Calu3 (cell line): ENCODE measurements around the gene SYMPK. TPM values are rescaled to one million over a fixed set of nuclear protein-coding genes. Genes with fewer than 3 reads are reported as not detected.
A peak's percentile ranks its signal among the peaks of the same experiment; 100 is the strongest.

Experiments
- BruUV-seq: library from RNA; stranded (reverse); fragments of 400-500 nt; replicated peaks from 2 replicates; lab custom pipeline; 2021; lab: Mats Ljungman, UMichigan
- CTCF ChIA-PET: fragments of 300-600 bp; sonication (Branson Sonifier 250); formaldehyde crosslinking; loops from one replicate; lab custom pipeline; 2022; ENCODE audit warnings: antibody characterized with exemption; lab: Charles Lee
- DNase-seq: peaks from one replicate; pipeline ENCODE4 v3.0.0; 2022
- H3K27ac Mint-ChIP-seq: one replicate; pipeline ENCODE4 v1.8.0; 2022; ENCODE audit warnings: mixed read lengths; ENCODE audit not compliant: unreplicated experiment
- H3K27me3 Mint-ChIP-seq: one replicate; pipeline ENCODE4 v1.8.0; 2022; ENCODE audit warnings: mixed read lengths; ENCODE audit not compliant: unreplicated experiment
- H3K36me3 Mint-ChIP-seq: one replicate; pipeline ENCODE4 v1.8.0; 2022; ENCODE audit warnings: mild to moderate bottlenecking, moderate library complexity, mixed read lengths; ENCODE audit not compliant: insufficient read depth, unreplicated experiment
- H3K4me1 Mint-ChIP-seq: one replicate; pipeline ENCODE4 v1.8.0; 2022; ENCODE audit warnings: mild to moderate bottlenecking, low read depth, mixed read lengths; ENCODE audit not compliant: unreplicated experiment
- H3K4me3 Mint-ChIP-seq: one replicate; pipeline ENCODE4 v1.8.0; 2022; ENCODE audit warnings: mild to moderate bottlenecking, low read depth, moderate library complexity, mixed read lengths; ENCODE audit not compliant: unreplicated experiment
- H3K9me3 Mint-ChIP-seq: one replicate; pipeline ENCODE4 v1.8.0; 2022; ENCODE audit warnings: low read depth, mixed read lengths; ENCODE audit not compliant: unreplicated experiment
- CTCF ChIP-seq: fragments of 200-600 bp; IDR thresholded peaks from one replicate; pipeline ENCODE4 v1.8.0; 2022; ENCODE audit warnings: antibody characterized with exemption; ENCODE audit not compliant: unreplicated experiment
- intact Hi-C: fragments of 100-400 bp; cut with micrococcal nuclease; formaldehyde crosslinking; loops from one replicate; pipeline ENCODE4 v1.10.0; 2022; ENCODE audit not compliant: unreplicated experiment
- total RNA-seq: library from RNA; stranded (reverse); gene quantifications from 2 replicates; pipeline ENCODE4 v1.2.3, GENCODE V29; 2022

The SYMPK gene
- total RNA-seq, 1 experiment from 2014 or later: 130 TPM

- TSS peak; percentile 33 for BruUV-seq
- Mint-ChIP-seq H3K4me3 (peak overlapping the region; percentile 98), H3K27ac (peak overlapping the region; percentile 78), H3K27me3 (peaks cover 7% of the 10 kb centered on the region), H3K4me1 (no peaks in the 10 kb centered on the region), H3K9me3 (no peaks in the 10 kb centered on the region), H3K36me3 (peaks cover 36% of the 10 kb centered on the region)
- intact Hi-C loops: no loop called here
- TF ChIP-seq CTCF: no peak
- CTCF ChIA-PET: interaction anchor here (1.5 to 2.2 kb wide), 2 partner anchors 94 to 115 kb away, joined by 6 to 8 read pairs; partner anchors contain the start of gene CCDC61
- DNase-seq: no peak
Measured at GRCh38 chr19:45901432-45901911, 38.5 kb upstream of the SYMPK start.

GRCh38 chr19:45900738-45901431 lies 37.9 kb upstream of the SYMPK start:
- H3K36me3 Mint-ChIP-seq: peaks cover 36% of the 10 kb centered on the region
- no peak overlapping the region for H3K27ac Mint-ChIP-seq
- H3K4me1 Mint-ChIP-seq: no peaks in the 10 kb centered on the region
- no peaks in the 10 kb centered on the region for H3K9me3 Mint-ChIP-seq
- intact Hi-C loops: no loop called here
- peaks cover under 1% of the 10 kb centered on the region for H3K27me3 Mint-ChIP-seq
- CTCF ChIA-PET: interaction anchor here (0.6 kb wide), 1 partner anchor 22 kb away, joined by 11 read pairs; no protein-coding TSS in a partner anchor
- DNase-seq: no peak
- no TSS peak for BruUV-seq
- H3K4me3 Mint-ChIP-seq: no peak overlapping the region
- no peak for TF ChIP-seq CTCF

GRCh38 chr19:45899919-45900589 lies 37.1 kb upstream of the SYMPK start:
- Mint-ChIP-seq H3K27ac (no peak overlapping the region), H3K4me3 (no peak overlapping the region), H3K27me3 (no peaks in the 10 kb centered on the region), H3K4me1 (no peaks in the 10 kb centered on the region), H3K9me3 (no peaks in the 10 kb centered on the region), H3K36me3 (peaks cover 44% of the 10 kb centered on the region)
- DNase-seq: no peak
- CTCF ChIA-PET: no interaction called here
- intact Hi-C loops: no loop called here
- no peak for TF ChIP-seq CTCF
- no TSS peak for BruUV-seq

- H3K4me3 Mint-ChIP-seq: no peak overlapping the region
- peaks cover 44% of the 10 kb centered on the region for H3K36me3 Mint-ChIP-seq
- intact Hi-C loops: no loop called here
- TF ChIP-seq CTCF: no peak
- DNase-seq: no peak
- H3K27ac Mint-ChIP-seq: no peak overlapping the region
- CTCF ChIA-PET: no interaction called here
- H3K9me3 Mint-ChIP-seq: no peaks in the 10 kb centered on the region
- H3K27me3 Mint-ChIP-seq: no peaks in the 10 kb centered on the region
- H3K4me1 Mint-ChIP-seq: no peaks in the 10 kb centered on the region
- no TSS peak for BruUV-seq
Measured at GRCh38 chr19:45899253-45899652, 36.3 kb upstream of the SYMPK start.
